ENCODE results near the gene ICAM2.

DNA sequence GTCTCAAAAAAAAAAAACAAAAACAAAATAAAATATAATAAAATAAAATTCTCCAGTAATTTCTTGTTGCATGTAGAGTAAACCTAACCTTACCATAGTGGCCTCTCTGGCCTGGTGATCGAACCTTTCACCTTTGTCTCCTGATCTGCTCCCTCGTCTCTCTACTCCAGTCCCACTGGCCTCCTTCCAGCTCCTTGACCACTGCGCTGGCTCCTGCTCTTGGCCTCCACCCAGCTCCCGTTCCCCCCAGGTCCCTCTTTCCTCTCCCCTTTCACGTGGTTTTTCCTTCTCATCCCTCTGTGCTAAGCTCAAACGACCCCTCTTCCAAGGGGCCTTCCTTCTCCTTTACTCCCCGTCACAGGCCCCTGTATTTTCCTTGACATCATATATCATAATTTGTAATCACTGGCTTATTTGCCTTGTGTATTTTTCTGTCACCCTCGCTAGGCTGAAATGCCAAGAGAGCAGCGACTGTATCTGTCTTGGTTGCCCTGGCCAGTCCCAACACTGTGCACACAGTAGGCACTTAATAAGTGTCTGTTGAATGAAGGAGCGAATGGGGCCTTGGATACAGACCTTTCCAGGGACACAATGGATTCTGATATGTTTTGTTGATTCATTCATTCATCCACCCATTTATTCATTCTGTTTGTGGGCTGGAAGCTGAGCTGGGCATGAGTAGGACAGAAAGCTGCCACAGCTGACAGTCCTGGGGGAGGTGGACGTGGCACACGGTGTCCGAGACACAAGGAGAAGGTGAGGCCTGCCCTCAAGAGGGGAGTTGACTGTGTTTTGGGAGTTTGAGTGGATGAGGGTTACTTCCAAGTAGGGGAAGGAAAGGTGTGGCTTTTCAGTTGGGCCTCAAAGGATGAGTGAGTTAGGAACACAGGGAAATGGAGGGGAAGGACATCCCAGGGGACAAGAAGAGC lies 41.9 kb downstream of the ICAM2 start:
- TF ChIP-seq GABPA (IDR thresholded peaks at IDR 0.05 in 1 of 2, conservative IDR thresholded peaks at IDR 0.05 in 1 of 2) (no peak), TAF1 (conservative IDR thresholded peaks at IDR 0.05) (no peak)

Data from liver (tissue), 2 donors.